Stimulated activated CD8-positive, alpha-beta memory T cell treated with anti-CD3 and anti-CD28 coated beads, Interleukin-12 subunit alpha, Interleukin-12 subunit beta, amount 100 ng/mL, for 1 hour (primary cell): ENCODE measurements around the gene HEATR3.

Source experiments
- DNase-seq: peaks from one replicate; pipeline ENCODE4 v3.0.0-alpha.2; 2020; ENCODE audit warnings: low read depth

HEATR3 gene

DNA sequence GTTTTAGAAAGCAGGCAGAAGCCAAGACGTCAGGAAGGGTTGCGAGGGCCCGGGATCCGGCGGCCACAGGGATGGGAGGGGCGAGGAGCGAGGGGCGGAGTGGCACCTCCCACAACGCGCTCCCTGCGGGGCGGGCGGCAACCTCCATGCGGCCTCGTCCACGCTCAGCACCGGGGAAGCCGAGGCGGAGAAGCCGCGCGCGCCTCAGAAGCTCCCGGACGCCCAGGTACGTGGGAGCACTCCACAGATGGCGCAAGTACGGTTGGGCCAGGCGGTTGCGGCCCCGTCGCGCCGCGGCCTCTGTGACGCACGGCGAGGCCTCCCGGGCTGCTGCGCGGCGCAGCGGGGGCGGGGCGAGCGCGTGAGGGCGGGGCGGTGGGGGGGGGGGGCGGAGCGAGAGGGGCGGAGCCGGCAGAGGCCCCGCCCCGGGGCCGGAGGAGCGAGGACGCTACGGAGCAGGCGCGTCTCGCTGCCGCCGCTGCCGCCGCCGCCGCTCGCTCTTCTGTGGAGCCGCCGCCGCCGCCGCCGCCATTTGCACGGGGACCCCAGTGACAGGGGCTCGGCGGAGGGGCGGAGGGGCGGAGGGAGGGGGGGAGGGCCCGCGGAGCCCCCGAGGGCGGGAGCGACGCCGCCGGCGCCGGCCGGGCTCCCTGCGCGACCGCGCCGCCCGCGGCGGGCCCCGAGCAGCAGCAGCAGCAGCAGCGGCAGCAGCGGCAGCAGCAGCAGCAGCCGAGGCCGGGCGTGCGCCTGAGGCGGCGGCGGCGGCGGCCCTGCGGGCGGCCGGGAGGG is 87.2 kb downstream of the HEATR3 start, which contains the start of gene TENT4B:
Gene TENT4B (plus strand): TSS at position 500 of the 789 bp plus-strand sequence. CDS start 316 bp downstream, outside the sequence.
- peak; percentile 74 for DNase-seq

DNA sequence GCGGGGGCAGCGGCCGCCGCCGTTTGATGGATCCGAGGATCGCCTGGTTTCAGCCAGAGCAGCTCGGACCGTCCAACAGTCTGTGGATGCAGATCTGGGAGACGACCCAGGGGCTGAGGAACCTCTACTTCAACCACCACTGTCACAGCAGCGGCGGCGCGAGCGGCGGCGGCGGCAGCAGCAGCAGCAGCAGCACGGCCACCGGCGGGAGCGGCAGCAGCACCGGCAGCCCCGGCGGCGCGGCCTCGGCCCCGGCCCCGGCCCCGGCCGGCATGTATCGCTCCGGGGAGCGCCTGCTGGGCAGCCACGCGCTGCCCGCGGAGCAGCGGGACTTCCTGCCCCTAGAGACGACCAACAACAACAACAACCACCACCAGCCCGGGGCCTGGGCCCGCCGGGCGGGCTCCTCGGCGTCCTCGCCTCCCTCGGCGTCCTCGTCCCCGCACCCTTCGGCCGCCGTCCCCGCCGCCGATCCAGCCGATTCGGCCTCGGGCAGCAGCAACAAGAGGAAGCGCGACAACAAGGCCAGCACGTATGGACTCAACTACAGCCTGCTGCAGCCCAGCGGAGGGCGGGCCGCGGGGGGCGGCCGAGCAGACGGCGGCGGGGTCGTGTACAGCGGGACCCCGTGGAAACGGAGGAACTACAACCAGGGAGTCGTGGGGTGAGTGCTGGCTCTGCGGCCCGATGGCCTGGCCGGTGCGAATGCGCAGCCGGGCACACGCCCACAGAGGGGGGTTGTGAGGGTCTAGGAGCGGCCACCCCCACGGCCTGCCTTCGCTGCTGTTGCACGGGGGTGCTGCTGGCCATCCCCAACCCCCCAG is 88.0 kb downstream of the HEATR3 start:
- no peak for DNase-seq

- DNase-seq: no peak
These were observed 88.7 kb downstream of the HEATR3 start for GRCh38 chr16:50154420-50154950.

- DNase-seq: no peak
These were observed 90.2 kb downstream of the HEATR3 start for GRCh38 chr16:50155925-50156324.
